Activated CD4-positive, alpha-beta T cell treated with anti-CD3 and anti-CD28 coated beads, Interleukin-2, amount 50 U/mL, for 1 hour (primary cell): Measurements from ENCODE around the gene MAMDC4.

ENCODE experiments used
- DNase-seq: peaks from one replicate; pipeline ENCODE4 v3.0.0-alpha.2; 2020

MAMDC4 gene

GRCh38 chr9:136849960-136850865 is 1.9 kb upstream of the MAMDC4 start:
- no peak for DNase-seq

DNA sequence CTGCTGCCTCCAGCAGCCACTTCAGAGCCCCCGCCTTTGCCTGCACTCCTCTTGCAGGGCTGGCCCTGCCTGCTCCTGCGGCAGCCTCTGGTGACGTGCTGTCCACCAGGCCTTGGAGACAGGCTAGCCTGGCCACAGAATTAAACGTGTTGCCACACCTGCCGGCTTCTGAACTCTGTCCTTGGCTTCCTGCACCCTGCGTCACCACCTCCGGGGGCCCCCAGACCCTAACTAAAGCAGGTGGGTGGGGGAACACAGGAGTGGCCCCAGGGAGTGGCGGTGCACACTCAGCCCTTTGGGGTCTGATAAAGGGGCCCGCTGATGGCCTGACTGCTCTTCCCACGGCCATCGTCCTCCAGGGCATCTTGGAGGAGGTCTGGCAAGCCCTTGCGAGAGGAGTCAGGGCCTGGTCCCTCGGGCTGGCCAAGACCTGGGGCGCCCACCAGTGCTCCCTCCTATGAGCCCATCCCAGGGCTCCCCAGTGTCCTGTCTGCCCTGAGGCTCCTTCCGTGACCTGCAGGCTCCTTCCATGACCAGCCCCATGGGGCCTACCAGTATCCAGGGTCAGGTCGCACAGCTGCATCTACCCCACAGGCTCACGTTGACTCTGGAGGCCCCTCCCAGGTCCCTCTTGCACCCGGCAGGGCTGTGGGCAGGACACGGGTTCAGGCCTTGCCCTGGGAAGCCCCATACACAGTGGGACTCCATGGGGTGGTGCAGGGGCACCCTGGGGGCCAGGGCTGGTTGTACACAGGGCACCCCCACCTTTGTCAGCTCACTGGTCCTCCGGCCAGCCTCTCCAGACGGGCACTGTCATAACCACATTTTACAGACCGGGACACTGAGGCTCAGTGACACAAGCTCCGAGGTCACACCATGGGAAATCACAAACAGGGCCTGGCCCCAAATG is 1.0 kb upstream of the MAMDC4 start:
- DNase-seq = no peak

- no peak for DNase-seq
Measured at GRCh38 chr9:136852664-136853595, 784 bp downstream of the MAMDC4 start.

DNA sequence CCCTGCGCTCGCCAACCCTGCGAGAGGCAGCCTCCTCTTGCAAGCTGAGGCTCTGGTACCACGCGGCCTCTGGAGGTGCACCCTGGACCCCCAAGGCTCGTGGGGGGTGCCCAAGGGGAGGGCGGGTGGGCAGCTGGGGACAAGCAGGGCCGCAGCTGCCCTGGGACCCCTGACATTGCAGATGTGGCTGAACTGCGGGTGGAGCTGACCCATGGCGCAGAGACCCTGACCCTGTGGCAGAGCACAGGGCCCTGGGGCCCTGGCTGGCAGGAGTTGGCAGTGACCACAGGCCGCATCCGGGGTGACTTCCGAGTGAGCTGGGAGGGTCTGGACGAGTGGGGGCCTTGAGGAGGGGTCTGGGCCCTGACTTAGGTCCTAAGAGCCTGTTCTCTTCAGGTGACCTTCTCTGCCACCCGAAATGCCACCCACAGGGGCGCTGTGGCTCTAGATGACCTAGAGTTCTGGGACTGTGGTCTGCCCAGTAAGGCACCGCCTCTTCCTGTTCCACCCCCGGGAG is 1.5 kb downstream of the MAMDC4 start:
- DNase-seq = no peak

GRCh38 chr9:136854113-136854841 is 2.1 kb downstream of the MAMDC4 start:
- no peak for DNase-seq

GRCh38 chr9:136854842-136855460 is 2.8 kb downstream of the MAMDC4 start:
- DNase-seq = no peak

GRCh38 chr9:136855461-136856078 is 3.4 kb downstream of the MAMDC4 start:
- DNase-seq = no peak

DNA sequence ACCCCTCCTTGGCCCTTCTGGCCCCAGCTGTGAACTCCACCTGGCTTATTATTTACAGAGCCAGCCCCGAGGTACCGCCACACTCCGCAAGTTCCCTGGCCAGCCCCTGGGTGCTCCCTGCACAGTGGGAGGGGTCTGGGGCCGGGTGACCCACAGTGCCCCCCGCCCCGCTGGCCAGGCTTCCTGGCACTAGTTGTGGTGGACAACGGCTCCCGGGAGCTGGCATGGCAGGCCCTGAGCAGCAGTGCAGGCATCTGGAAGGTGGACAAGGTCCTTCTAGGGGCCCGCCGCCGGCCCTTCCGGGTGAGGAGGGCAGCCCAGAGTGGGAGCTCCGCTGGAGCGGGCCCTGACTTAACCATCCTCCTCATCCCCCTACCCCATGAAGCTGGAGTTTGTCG is 3.9 kb downstream of the MAMDC4 start:
- no peak for DNase-seq

GRCh38 chr9:136856541-136857141 is 4.5 kb downstream of the MAMDC4 start:
- no peak for DNase-seq

- DNase-seq = no peak
Measured at GRCh38 chr9:136857166-136857565, 5.0 kb downstream of the MAMDC4 start.

DNA sequence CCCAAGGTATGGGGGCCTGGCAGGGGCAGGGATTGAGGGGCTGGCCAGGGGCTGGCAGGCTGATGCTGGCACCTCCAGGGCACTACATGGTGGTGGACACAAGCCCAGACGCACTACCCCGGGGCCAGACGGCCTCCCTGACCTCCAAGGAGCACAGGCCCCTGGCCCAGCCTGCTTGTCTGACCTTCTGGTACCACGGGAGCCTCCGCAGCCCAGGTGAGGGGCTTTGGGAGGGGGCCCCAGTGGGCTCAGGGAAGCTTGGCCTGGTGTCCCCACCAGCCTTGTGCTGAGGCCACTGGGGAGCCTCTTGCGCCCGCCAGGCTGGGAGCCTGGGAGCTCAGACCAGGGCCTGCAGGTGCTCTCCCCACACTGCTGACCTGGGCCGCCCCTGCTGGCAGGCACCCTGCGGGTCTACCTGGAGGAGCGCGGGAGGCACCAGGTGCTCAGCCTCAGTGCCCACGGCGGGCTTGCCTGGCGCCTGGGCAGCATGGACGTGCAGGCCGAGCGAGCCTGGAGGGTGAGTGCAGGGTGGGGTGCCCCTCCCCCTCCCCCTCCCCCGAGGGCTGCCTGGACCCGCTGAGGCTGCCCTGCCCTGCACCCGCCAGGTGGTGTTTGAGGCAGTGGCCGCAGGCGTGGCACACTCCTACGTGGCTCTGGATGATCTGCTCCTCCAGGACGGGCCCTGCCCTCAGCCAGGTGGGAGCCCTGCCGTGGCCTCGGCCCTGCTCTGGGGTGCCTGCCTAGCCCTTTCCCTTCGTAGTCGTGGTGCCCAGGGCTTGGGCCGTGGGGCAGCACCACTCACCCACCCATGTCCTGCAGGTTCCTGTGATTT is 5.7 kb downstream of the MAMDC4 start:
- no peak for DNase-seq

GRCh38 chr9:136858452-136858843 is 6.3 kb downstream of the MAMDC4 start:
- DNase-seq = no peak

DNA sequence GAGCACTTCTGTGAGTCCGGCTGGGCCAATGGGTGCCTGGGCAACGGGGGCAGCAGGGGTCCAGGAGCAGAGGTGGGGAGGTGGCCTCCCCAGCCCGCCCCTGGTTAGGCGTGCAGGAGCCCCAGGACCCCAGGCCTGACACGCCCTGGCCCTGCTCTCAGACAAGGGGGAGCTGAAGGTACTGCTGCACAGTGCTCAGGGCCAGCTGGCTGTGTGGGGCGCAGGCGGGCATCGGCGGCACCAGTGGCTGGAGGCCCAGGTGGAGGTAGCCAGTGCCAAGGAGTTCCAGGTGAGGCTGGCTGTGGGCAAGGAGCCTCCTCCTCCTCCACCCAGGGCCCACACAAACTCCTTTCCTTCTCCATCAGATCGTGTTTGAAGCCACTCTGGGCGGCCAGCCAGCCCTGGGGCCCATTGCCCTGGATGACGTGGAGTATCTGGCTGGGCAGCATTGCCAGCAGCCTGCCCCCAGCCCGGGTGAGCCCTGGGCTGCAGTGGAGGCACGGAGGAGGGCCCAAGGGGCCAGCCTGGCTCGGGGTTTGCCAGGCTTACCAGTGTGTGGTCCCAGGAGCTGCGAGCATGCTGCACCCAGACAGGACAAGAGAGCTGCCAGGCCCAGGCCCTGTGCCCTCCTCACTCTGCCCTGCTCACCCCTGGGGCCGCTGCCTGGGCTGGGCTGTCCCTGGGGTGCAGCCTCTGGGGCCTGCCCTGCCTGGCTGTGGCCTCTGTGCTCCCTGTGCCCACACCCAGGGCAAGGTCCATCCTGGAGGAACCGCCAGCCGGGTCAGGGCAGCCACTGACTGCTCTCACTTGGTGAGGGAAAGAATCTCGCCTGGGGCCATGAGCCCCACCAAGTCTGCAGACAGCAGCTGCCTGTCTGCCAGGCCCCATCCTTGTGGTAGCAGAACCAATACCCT is 7.0 kb downstream of the MAMDC4 start:
- DNase-seq = no peak

DNA sequence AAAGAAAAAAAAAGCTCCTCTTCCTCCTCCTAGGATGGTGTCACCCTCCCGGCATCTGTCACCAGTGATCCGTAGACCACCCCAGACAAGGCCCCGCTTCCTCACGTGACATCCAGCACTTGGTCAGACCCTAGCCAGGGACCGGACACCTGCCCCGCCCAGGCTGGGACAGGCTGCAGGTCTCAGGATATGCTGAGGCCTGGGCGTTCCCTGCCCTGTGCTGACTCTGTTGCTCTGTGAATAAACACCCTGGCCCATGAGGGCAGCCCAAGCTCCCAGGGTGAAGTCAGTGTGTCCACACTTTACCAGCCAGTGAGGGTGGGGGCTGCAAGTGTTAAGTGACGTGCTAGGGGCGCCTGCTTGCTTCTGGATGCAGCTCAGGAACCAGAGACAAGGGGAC is 8.4 kb downstream of the MAMDC4 start:
- DNase-seq = no peak

GRCh38 chr9:136860933-136861873 is 9.1 kb downstream of the MAMDC4 start:
- DNase-seq = no peak

DNA sequence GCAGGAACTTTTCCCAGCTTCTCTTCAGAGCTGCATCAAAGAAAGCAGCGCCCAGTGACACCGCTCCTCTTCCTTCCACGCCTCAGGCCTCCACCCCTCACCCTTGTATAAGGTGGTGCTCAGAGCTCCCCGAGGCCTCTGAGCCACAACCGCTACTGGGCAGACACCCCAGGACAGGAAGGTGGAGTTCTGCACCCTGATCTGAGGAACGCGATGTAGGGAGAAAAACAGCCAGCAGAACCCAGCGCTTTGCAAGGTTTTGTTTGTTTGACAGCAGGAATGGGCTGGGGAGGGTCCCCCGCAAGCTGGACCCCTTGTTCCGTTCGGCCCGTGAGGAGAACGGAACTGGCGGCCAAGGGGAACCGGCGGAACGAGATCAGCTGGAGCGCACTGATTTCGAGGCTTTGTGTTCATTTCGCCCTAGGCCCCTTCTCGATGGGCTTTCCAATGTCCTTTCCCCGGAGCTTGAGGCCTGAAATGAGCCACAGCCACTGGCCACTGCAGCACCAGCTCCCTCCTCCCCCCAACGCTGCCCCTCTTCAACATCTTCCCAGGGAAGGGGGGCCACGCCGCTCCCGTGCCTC is 9.8 kb downstream of the MAMDC4 start:
- DNase-seq = no peak
